ENCODE measurements around the gene PCYT2.

DNA sequence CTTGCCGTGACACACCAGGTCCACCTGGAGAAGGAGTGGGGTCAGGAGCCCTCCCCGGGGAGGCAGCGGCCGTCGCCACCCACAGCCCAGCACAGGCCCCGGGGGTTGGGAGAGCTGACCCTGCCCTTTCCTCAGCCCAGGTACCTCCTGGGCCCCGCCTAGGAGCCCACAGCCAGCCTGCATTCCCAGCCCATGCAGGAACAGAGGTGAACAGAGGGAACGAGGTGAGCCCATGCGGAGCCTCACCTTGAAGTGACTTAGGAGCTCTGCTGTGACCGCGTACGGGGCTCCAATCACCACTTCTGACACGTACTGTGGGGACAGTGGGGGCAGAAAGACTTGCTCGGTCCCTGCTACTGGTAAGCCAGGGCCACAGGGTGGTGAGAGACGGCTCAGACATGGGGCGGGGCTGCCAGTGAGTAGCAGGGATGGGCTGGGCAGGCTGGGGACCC is 5.7 kb downstream of the PCYT2 start:
- TF ChIP-seq, protein P1, sequence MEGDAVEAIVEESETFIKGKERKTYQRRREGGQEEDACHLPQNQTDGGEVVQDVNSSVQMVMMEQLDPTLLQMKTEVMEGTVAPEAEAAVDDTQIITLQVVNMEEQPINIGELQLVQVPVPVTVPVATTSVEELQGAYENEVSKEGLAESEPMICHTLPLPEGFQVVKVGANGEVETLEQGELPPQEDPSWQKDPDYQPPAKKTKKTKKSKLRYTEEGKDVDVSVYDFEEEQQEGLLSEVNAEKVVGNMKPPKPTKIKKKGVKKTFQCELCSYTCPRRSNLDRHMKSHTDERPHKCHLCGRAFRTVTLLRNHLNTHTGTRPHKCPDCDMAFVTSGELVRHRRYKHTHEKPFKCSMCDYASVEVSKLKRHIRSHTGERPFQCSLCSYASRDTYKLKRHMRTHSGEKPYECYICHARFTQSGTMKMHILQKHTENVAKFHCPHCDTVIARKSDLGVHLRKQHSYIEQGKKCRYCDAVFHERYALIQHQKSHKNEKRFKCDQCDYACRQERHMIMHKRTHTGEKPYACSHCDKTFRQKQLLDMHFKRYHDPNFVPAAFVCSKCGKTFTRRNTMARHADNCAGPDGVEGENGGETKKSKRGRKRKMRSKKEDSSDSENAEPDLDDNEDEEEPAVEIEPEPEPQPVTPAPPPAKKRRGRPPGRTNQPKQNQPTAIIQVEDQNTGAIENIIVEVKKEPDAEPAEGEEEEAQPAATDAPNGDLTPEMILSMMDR (IDR thresholded peaks at IDR 0.05): no peak
- no peak for TF ChIP-seq EZH2 (IDR thresholded peaks at IDR 0.05; ENCODE audit: borderline replicate concordance, insufficient read depth, low read depth, low read length, poor library complexity, severe bottlenecking)
